Spleen (tissue), 7 donors: ENCODE data around the gene F2RL3.

Experiments
- POLR2A ChIP-seq, 3 donors: fragments of 450-650 bp; IDR thresholded peaks; one replicate each; pipeline ENCODE4 v1.5.1; 2017; ENCODE audit warnings: antibody characterized with exemption in 3 of 3, mild to moderate bottlenecking in 1 of 3
- POLR2AphosphoS5 ChIP-seq, 3 donors: sonication (generic); formaldehyde crosslinking; IDR thresholded peaks; one replicate each; pipeline ENCODE4 v1.5.1; 2017; ENCODE audit warnings: antibody characterized with exemption in 3 of 3
- TF ChIP-seq, protein P1 (sequence below), 11 experiments: fragments of 200-600 bp in 7 of 11; fragments of 450-650 bp in 4 of 11; sonication (generic) in 4 of 11; IDR thresholded peaks in 8 of 11; conservative IDR thresholded peaks in 3 of 11; 1 replicate in 7 of 11; 2 replicates in 4 of 11; pipeline versions ENCODE4 v1.4.0 to v1.8.0; 2016 to 2021; ENCODE audit warnings: antibody characterized with exemption in 11 of 11, inconsistent platforms in 4 of 11, mild to moderate bottlenecking in 1 of 11
- donor health status: DM: no; HTN: no; CAD: no; lungs with moderate emphysema.
- donor health status: DM: no; HTN: no; CAD: no.
- donor health status: DM: no; HTN: no; CAD: no.

DNA sequence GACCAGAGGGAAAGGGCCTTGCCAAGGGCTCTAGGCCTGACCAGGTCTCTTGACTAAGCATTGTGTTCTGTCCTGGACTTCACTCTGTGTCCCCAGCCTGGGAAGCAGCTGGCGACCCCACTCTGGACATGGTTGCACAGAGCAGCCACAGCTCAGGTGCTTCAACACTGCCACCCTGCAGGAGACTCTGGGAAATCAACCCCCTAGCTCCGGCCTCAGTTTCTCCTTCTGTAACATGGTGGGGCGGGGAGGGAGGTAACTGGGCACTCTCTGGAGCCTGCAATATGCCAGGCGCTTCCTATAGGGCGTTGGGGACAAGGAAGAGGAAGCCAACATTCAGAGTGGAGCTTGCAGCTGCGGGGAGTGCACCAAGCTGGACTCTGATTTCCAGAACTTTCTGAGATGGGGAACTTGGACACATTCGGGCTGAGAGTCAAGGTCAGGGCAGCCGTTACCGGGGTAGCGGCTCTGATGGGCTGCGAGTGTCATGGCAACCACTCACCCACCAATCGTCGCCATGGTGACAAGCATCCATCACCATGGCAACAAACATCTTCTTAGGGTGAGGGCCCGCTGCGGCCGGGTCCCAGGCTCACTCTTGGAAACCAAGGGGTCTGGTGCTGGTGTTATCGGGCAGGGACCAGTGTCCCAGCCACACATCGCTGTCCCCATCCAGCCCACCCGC is 12.8 kb downstream of the F2RL3 start:
- TF ChIP-seq, protein P1, sequence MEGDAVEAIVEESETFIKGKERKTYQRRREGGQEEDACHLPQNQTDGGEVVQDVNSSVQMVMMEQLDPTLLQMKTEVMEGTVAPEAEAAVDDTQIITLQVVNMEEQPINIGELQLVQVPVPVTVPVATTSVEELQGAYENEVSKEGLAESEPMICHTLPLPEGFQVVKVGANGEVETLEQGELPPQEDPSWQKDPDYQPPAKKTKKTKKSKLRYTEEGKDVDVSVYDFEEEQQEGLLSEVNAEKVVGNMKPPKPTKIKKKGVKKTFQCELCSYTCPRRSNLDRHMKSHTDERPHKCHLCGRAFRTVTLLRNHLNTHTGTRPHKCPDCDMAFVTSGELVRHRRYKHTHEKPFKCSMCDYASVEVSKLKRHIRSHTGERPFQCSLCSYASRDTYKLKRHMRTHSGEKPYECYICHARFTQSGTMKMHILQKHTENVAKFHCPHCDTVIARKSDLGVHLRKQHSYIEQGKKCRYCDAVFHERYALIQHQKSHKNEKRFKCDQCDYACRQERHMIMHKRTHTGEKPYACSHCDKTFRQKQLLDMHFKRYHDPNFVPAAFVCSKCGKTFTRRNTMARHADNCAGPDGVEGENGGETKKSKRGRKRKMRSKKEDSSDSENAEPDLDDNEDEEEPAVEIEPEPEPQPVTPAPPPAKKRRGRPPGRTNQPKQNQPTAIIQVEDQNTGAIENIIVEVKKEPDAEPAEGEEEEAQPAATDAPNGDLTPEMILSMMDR (IDR thresholded peaks at IDR 0.05 in 8 of 11, conservative IDR thresholded peaks at IDR 0.05 in 3 of 11) = no peak
- TF ChIP-seq POLR2AphosphoS5 (IDR thresholded peaks at IDR 0.05) (no peak), POLR2A (IDR thresholded peaks at IDR 0.05) (no peak)
